PC-3 (cell line): ENCODE results near the gene ALPK3. TPM values are rescaled to one million over a fixed set of nuclear protein-coding genes. Genes with fewer than 3 reads are reported as not detected.

Experiments used
- ATAC-seq: fragments of 200-7000 bp; cut with Tn5 transposase; 2 replicates; pipeline ENCODE4 v1.9.1; 2020; ENCODE audit warnings: mild to moderate bottlenecking, moderate library complexity
- BruUV-seq: library from RNA; stranded (reverse); fragments of 400-500 nt; replicated peaks from 2 replicates; lab custom pipeline; 2021; lab: Mats Ljungman, UMichigan
- CTCF ChIA-PET: fragments of 300-600 bp; sonication (Branson Sonifier 250); formaldehyde crosslinking; loops from one replicate; lab custom pipeline; 2022; ENCODE audit warnings: antibody characterized with exemption; lab: Charles Lee
- POLR2A ChIA-PET: fragments of 300-600 bp; sonication (Branson Sonifier 250); formaldehyde crosslinking; loops from one replicate; lab custom pipeline; 2022; ENCODE audit warnings: antibody characterized with exemption; ENCODE audit not compliant: unreplicated experiment; lab: Charles Lee
- DNase-seq: peaks from one replicate; pipeline ENCODE4 v3.0.0-alpha.2; 2015
- H2AFZ ChIP-seq: fragments of 300-600 bp; sonication (generic); 2 replicates; pipeline ENCODE4 v1.6.0; 2016; ENCODE audit warnings: antibody characterized with exemption, low read length
- H3F3A ChIP-seq: fragments of 300-600 bp; sonication (generic); one replicate; pipeline ENCODE4 v1.6.0; 2017; ENCODE audit warnings: antibody characterized with exemption, low read length, control low read depth, mild to moderate bottlenecking; ENCODE audit not compliant: unreplicated experiment
- H3K27ac ChIP-seq: fragments of 300-600 bp; sonication (generic); 2 replicates; pipeline ENCODE4 v1.5.1; 2016; ENCODE audit warnings: mild to moderate bottlenecking, low read length
- H3K27me3 ChIP-seq: fragments of 300-600 bp; sonication (generic); 2 replicates; pipeline ENCODE4 v1.6.1; 2016; ENCODE audit warnings: low read length, mixed read lengths
- H3K36me3 ChIP-seq: fragments of 300-600 bp; sonication (generic); 2 replicates; pipeline ENCODE4 v1.6.1; 2016; ENCODE audit warnings: low read depth, mixed run types, low read length, mixed read lengths
- H3K4me1 ChIP-seq: fragments of 300-600 bp; sonication (generic); 2 replicates; pipeline ENCODE4 v1.5.1; 2016; ENCODE audit warnings: low read length; ENCODE audit not compliant: insufficient read depth
- H3K4me2 ChIP-seq: fragments of 300-600 bp; sonication (generic); 2 replicates; pipeline ENCODE4 v1.6.0; 2016; ENCODE audit warnings: low read length
- H3K4me3 ChIP-seq: fragments of 300-600 bp; sonication (generic); 2 replicates; pipeline ENCODE4 v1.5.1; 2016; ENCODE audit warnings: mild to moderate bottlenecking, low read length, mixed read lengths
- H3K79me2 ChIP-seq: fragments of 300-600 bp; sonication (generic); 2 replicates; pipeline ENCODE4 v1.6.1; 2017; ENCODE audit warnings: low read length, mixed read lengths
- H3K9ac ChIP-seq: fragments of 300-600 bp; sonication (generic); 2 replicates; pipeline ENCODE4 v1.6.0; 2016; ENCODE audit warnings: mild to moderate bottlenecking, low read length
- H3K9me2 ChIP-seq: fragments of 300-600 bp; sonication (generic); replicated peaks from 2 replicates; pipeline ENCODE4 v1.6.1; 2016; ENCODE audit warnings: mixed run types, low read length, mixed read lengths
- H3K9me3 ChIP-seq: fragments of 300-600 bp; sonication (generic); 2 replicates; pipeline ENCODE4 v1.6.1; 2016; ENCODE audit warnings: low read length, mixed read lengths
- H4K20me1 ChIP-seq: fragments of 300-600 bp; sonication (generic); 2 replicates; pipeline ENCODE4 v1.6.1; 2016; ENCODE audit warnings: low read length, mixed read lengths
- CTCF ChIP-seq: fragments of 300-600 bp; sonication (generic); conservative IDR thresholded peaks from 2 replicates; pipeline ENCODE4 v1.5.1; 2017; ENCODE audit warnings: antibody characterized with exemption, low read depth, mild to moderate bottlenecking, low read length
- EZH2 ChIP-seq: fragments of 300-600 bp; sonication (generic); IDR thresholded peaks from one replicate; pipeline ENCODE4 v1.6.1; 2017; ENCODE audit warnings: antibody characterized with exemption, mild to moderate bottlenecking, low read length; ENCODE audit not compliant: unreplicated experiment
- EZH2phosphoT487 ChIP-seq: fragments of 300-600 bp; sonication (generic); IDR thresholded peaks from 2 replicates; pipeline ENCODE4 v1.6.1; 2018; ENCODE audit warnings: mild to moderate bottlenecking, antibody characterized with exemption, low read length, borderline replicate concordance
- intact Hi-C: fragments of 100-400 bp; cut with micrococcal nuclease; formaldehyde crosslinking; loops from 2 replicates; pipeline ENCODE4 v1.9.0; 2023
- total RNA-seq: library from RNA; depleted of rRNA; stranded (reverse); fragments of >200 nt; gene quantifications from 2 replicates; pipeline ENCODE4 v1.2.3, GENCODE V29; 2014

ALPK3 gene
- total RNA-seq, 1 experiment from 2014 or later, result 2.4 TPM

GRCh38 chr15:84878504-84878903, 61.3 kb downstream of the ALPK3 start:
- no peaks in the 10 kb centered on the region for H3K36me3 ChIP-seq
- peak; percentile 56 for DNase-seq
- 0 out of 2 replicates have a peak, but pooled peaks cover 7% of the 10 kb centered on the region for H3K4me1 ChIP-seq
- no peaks in the 10 kb centered on the region for H3F3A ChIP-seq
- intact Hi-C loops, result no loop called here
- H3K27ac ChIP-seq, result no peak overlapping the region
- peak overlapping the region; percentile 9; the same call in 1 of the 2 replicates for H2AFZ ChIP-seq
- no peak overlapping the region for H3K4me2 ChIP-seq
- ChIA-PET CTCF (interaction anchor here (0.6 kb wide), 1 partner anchor 50 kb away, joined by 4 read pairs; no protein-coding TSS in a partner anchor), POLR2A (interaction anchor here (0.6 kb wide), 1 partner anchor 93 kb away, joined by 5 read pairs; no protein-coding TSS in a partner anchor)
- peak; percentile 70 for TF ChIP-seq CTCF
- TF ChIP-seq EZH2, result no peak
- no peak for TF ChIP-seq EZH2phosphoT487
- no peaks in the 10 kb centered on the region for H4K20me1 ChIP-seq
- no peak overlapping the region for H3K9ac ChIP-seq
- no peak overlapping the region for H3K4me3 ChIP-seq
- H3K79me2 ChIP-seq, result no peaks in the 10 kb centered on the region
- no TSS peak for BruUV-seq
- no peaks in the 10 kb centered on the region for H3K9me2 ChIP-seq
- ATAC-seq, result peak; percentile 46
- no peaks in the 10 kb centered on the region for H3K27me3 ChIP-seq
- no peaks in the 10 kb centered on the region for H3K9me3 ChIP-seq

- Histone ChIP-seq H3K36me3 (no peaks in the 10 kb centered on the region), H4K20me1 (no peaks in the 10 kb centered on the region), H3K9ac (no peak overlapping the region), H3K79me2 (no peaks in the 10 kb centered on the region), H3F3A (no peaks in the 10 kb centered on the region), H3K9me3 (no peaks in the 10 kb centered on the region), H3K27me3 (no peaks in the 10 kb centered on the region), H3K4me3 (no peak overlapping the region), H3K9me2 (no peaks in the 10 kb centered on the region), H3K4me1 (0 out of 2 replicates have a peak, but pooled peaks cover 7% of the 10 kb centered on the region), H3K27ac (no peak overlapping the region), H2AFZ (no peak overlapping the region), H3K4me2 (no peak overlapping the region)
- ChIA-PET CTCF (no interaction called here), POLR2A (no interaction called here)
- intact Hi-C loops, result no loop called here
- no peak for TF ChIP-seq EZH2
- TF ChIP-seq EZH2phosphoT487, result no peak
- TF ChIP-seq CTCF, result no peak
- DNase-seq, result no peak
- no TSS peak for BruUV-seq
- no peak for ATAC-seq
These were observed 62.1 kb downstream of the ALPK3 start for GRCh38 chr15:84879088-84879780.

- ATAC-seq (no peak), DNase-seq (no peak)
- no peaks in the 10 kb centered on the region for H3K36me3 ChIP-seq
- intact Hi-C loops, result no loop called here
- H3K9me2 ChIP-seq, result no peaks in the 10 kb centered on the region
- H3K27ac ChIP-seq, result no peak overlapping the region
- BruUV-seq, result no TSS peak
- H3F3A ChIP-seq, result no peaks in the 10 kb centered on the region
- H4K20me1 ChIP-seq, result no peaks in the 10 kb centered on the region
- POLR2A ChIA-PET, result no interaction called here
- H3K9ac ChIP-seq, result no peak overlapping the region
- CTCF ChIA-PET, result no interaction called here
- H3K27me3 ChIP-seq, result no peaks in the 10 kb centered on the region
- 0 out of 2 replicates have a peak, but pooled peaks cover 7% of the 10 kb centered on the region for H3K4me1 ChIP-seq
- no peak overlapping the region for H3K4me2 ChIP-seq
- H3K9me3 ChIP-seq, result no peaks in the 10 kb centered on the region
- no peak overlapping the region for H3K4me3 ChIP-seq
- no peak for TF ChIP-seq EZH2phosphoT487
- TF ChIP-seq EZH2, result no peak
- no peak for TF ChIP-seq CTCF
- H3K79me2 ChIP-seq, result no peaks in the 10 kb centered on the region
- H2AFZ ChIP-seq, result no peak overlapping the region
These were observed 62.9 kb downstream of the ALPK3 start for GRCh38 chr15:84880007-84880406.
